Brain microvascular endothelial cell (primary cell): ENCODE measurements around the gene INPP5D.

Experiments
- DNase-seq: peaks from one replicate; pipeline ENCODE4 v3.0.0-alpha.2; 2020
- H3K27ac ChIP-seq: fragments of 250-450 bp; sonication (Bioruptor Pico); 2 replicates; pipeline ENCODE4 v1.5.1; 2020; ENCODE audit warnings: mild to moderate bottlenecking, moderate library complexity
- H3K27me3 ChIP-seq: fragments of 250-450 bp; sonication (Bioruptor Pico); replicated peaks from 2 replicates; pipeline ENCODE4 v1.5.1; 2020; ENCODE audit warnings: mild to moderate bottlenecking
- H3K36me3 ChIP-seq: fragments of 250-450 bp; sonication (Bioruptor Pico); replicated peaks from 2 replicates; pipeline ENCODE4 v1.5.1; 2020; ENCODE audit warnings: mild to moderate bottlenecking
- H3K4me3 ChIP-seq: 2 replicates; pipeline ENCODE4 v1.5.1; 2011; ENCODE audit warnings: low read depth, mild to moderate bottlenecking, control low read depth, low read length, moderate library complexity
- CTCF ChIP-seq: IDR thresholded peaks from 2 replicates; pipeline ENCODE4 v1.5.1; 2011; ENCODE audit warnings: low read depth, mild to moderate bottlenecking, moderate library complexity, low read length, control low read depth, inconsistent platforms; ENCODE audit errors: missing control alignments
- in situ Hi-C: cut with HindIII; loops from 2 replicates; pipeline ENCODE4 v1.10.0; 2017; ENCODE audit warnings: low sequenced_read_pairs, low pct_ligation_motif_present

Gene INPP5D

GRCh38 chr2:233233618-233234230 lies 173.6 kb downstream of the INPP5D start:
- DNase-seq, result no peak
- H3K27me3 ChIP-seq, result no peaks in the 10 kb centered on the region
- H3K4me3 ChIP-seq, result no peak overlapping the region
- no peak overlapping the region for H3K27ac ChIP-seq
- no peak for TF ChIP-seq CTCF
- no peaks in the 10 kb centered on the region for H3K36me3 ChIP-seq
- in situ Hi-C loops, result loop anchor here (25.0 kb wide), 1 partner anchor 146 kb away; no protein-coding TSS in a partner anchor

- DNase-seq, result no peak
- TF ChIP-seq CTCF, result no peak
- no peaks in the 10 kb centered on the region for H3K36me3 ChIP-seq
- H3K27me3 ChIP-seq, result no peaks in the 10 kb centered on the region
- H3K27ac ChIP-seq, result no peak overlapping the region
- in situ Hi-C loops, result loop anchor here (25.0 kb wide), 1 partner anchor 147 kb away; no protein-coding TSS in a partner anchor
- H3K4me3 ChIP-seq, result no peak overlapping the region
Observed at GRCh38 chr2:233234264-233234663, 174.1 kb downstream of the INPP5D start.

GRCh38 chr2:233234996-233235395 lies 174.9 kb downstream of the INPP5D start:
- Histone ChIP-seq H3K36me3 (no peaks in the 10 kb centered on the region), H3K27me3 (no peaks in the 10 kb centered on the region), H3K27ac (no peak overlapping the region), H3K4me3 (no peak overlapping the region)
- in situ Hi-C loops, result loop anchor here (25.0 kb wide), 1 partner anchor 148 kb away; no protein-coding TSS in a partner anchor
- no peak for DNase-seq
- no peak for TF ChIP-seq CTCF

- no peaks in the 10 kb centered on the region for H3K36me3 ChIP-seq
- DNase-seq, result no peak
- H3K27ac ChIP-seq, result no peak overlapping the region
- in situ Hi-C loops, result loop anchor here (25.0 kb wide), 1 partner anchor 149 kb away; no protein-coding TSS in a partner anchor
- no peak overlapping the region for H3K4me3 ChIP-seq
- no peaks in the 10 kb centered on the region for H3K27me3 ChIP-seq
- no peak for TF ChIP-seq CTCF
Observed at GRCh38 chr2:233235977-233236376, 175.8 kb downstream of the INPP5D start.

- no peaks in the 10 kb centered on the region for H3K36me3 ChIP-seq
- no peak overlapping the region for H3K27ac ChIP-seq
- H3K27me3 ChIP-seq, result no peaks in the 10 kb centered on the region
- H3K4me3 ChIP-seq, result no peak overlapping the region
- no peak for DNase-seq
- in situ Hi-C loops, result loop anchor here (25.0 kb wide), 1 partner anchor 150 kb away; no protein-coding TSS in a partner anchor
- no peak for TF ChIP-seq CTCF
Observed at GRCh38 chr2:233236820-233237589, 176.9 kb downstream of the INPP5D start.
